ENCODE measurements around the gene TOLLIP.

TOLLIP gene

GRCh38 chr11:1280116-1281035, 29.1 kb downstream of the TOLLIP start:
- no peak for TF ChIP-seq CTCF (IDR thresholded peaks at IDR 0.05; ENCODE audit: low read depth, low read length, missing control alignments)
- no peak overlapping the region for H3K4me3 ChIP-seq (replicated peaks; ENCODE audit: low read depth, low read length)
- DNase-seq (ENCODE audit: extremely low read depth, low read depth), result no peak

DNA sequence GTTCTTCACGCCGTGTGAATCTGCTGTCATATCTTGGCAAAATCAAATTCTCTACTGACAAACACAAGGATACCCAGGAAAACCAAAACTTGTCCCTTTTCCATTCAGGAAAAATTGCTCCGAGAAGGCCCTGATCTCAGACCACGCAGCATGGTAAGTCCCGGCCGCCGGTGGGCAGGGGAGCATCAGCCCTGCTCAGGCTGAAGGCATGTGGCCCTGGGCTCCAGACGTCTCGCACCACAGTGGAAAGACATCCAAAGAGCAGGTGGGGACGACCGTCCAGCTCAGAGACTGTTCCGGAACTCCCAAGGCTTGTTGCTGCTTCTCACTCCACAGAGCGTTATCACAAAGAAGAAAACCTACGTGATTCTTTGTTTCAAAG, 29.8 kb downstream of the TOLLIP start:
- DNase-seq (ENCODE audit: extremely low read depth, low read depth), result no peak
- no peak overlapping the region for H3K4me3 ChIP-seq (replicated peaks; ENCODE audit: low read depth, low read length)
- no peak for TF ChIP-seq CTCF (IDR thresholded peaks at IDR 0.05; ENCODE audit: low read depth, low read length, missing control alignments)

DNA sequence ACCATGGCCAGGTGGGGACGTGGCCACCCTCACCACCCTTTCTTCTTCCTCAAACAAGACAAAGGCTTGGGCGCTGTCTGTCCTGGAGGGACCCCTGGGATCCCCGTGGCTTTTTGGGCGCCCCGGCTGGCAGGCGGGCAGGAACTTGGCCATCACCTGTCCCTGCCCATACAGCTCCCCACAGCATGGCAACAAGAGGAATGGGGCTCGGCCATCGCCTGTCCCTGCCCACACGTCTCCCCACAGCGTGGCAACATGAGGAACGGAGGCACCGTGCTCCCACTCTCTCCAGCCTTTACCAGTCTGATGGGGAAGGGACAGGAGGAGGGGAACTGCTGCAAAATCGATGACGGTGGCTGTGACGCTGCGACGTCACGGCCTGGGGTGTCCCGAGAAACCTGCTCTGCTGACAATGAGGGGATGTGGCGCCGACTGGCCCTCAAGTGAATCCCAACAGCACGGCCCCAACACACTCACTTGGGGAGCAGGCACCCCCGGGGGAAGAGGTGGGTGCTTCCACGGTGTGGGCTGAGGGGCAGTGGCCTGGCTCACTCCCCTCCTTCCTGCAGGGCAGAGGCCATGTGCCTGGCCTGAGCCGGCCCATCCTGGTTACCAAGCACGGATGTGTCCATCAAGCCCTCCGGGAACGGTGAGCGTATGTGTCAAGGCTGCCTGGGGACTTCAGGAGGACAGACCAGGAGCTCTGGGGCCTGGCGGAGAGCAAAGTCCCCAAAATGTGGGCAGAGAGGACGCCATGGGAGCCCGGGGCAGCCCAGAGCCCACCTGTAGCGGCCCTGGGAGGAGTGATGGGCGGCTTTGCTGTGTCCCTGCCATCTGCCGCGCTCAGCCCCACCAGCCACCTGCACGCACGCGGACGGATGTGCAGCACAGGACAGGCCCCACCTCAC, 30.4 kb downstream of the TOLLIP start:
- TF ChIP-seq CTCF (IDR thresholded peaks at IDR 0.05; ENCODE audit: low read depth, low read length, missing control alignments), result no peak
- no peak overlapping the region for H3K4me3 ChIP-seq (replicated peaks; ENCODE audit: low read depth, low read length)
- DNase-seq (ENCODE audit: extremely low read depth, low read depth), result no peak

- no peak for DNase-seq (ENCODE audit: extremely low read depth, low read depth)
- H3K4me3 ChIP-seq (replicated peaks; ENCODE audit: low read depth, low read length), result no peak overlapping the region
- TF ChIP-seq CTCF (IDR thresholded peaks at IDR 0.05; ENCODE audit: low read depth, low read length, missing control alignments), result no peak
Measured at GRCh38 chr11:1277936-1278512, 31.4 kb downstream of the TOLLIP start.

GRCh38 chr11:1276866-1277615, 32.4 kb downstream of the TOLLIP start:
- H3K4me3 ChIP-seq (replicated peaks; ENCODE audit: low read depth, low read length), result no peak overlapping the region
- DNase-seq (ENCODE audit: extremely low read depth, low read depth), result no peak
- no peak for TF ChIP-seq CTCF (IDR thresholded peaks at IDR 0.05; ENCODE audit: low read depth, low read length, missing control alignments)

All from HFF-Myc (cell line).